ENCODE data around the gene VPS13D. TPM values are rescaled to one million over a fixed set of nuclear protein-coding genes. Genes with fewer than 3 reads are reported as not detected.

Gene VPS13D
- total and polyA plus RNA-seq, 2 donors from 2014 or later = 19.4 to 75.8 TPM

GRCh38 chr1:12416101-12416500, 186.3 kb downstream of the VPS13D start:
- intact Hi-C loops (cut with DNase I) = no loop called here
- peaks cover 2 to 9% (median 8%) of the 10 kb centered on the region in 3 donors for H3K36me3 ChIP-seq (ENCODE audit: control insufficient read depth in 2 of 3, insufficient read depth in 3 of 3, low read length in 3 of 3)
- no peak overlapping the region for H3K9ac ChIP-seq (ENCODE audit: low read length in 3 of 3)
- H3K4me3 ChIP-seq (ENCODE audit: low read length in 3 of 3) = no peak overlapping the region
- H3K9me3 ChIP-seq (ENCODE audit: control insufficient read depth in 2 of 3, insufficient read depth in 1 of 3, low read length in 3 of 3) = no peaks in the 10 kb centered on the region
- DNase-seq = no peak
- H3K4me1 ChIP-seq (ENCODE audit: control insufficient read depth in 2 of 3, insufficient read depth in 2 of 3, low read depth in 1 of 3, low read length in 3 of 3) = peaks cover 3 to 7% (median 6%) of the 10 kb centered on the region in 3 donors
- no peak overlapping the region for H3K27ac ChIP-seq (ENCODE audit: low read depth in 2 of 2, low read length in 2 of 2)
- TF ChIP-seq CTCF (IDR thresholded peaks at IDR 0.05; ENCODE audit: borderline replicate concordance, extremely low read depth, insufficient read depth) = no peak
- H3K27me3 ChIP-seq (ENCODE audit: control insufficient read depth, insufficient read depth, low read length) = no peaks in the 10 kb centered on the region
- FAIRE-seq = no peak

- Histone ChIP-seq H3K4me1 (ENCODE audit: control insufficient read depth in 2 of 3, insufficient read depth in 2 of 3, low read depth in 1 of 3, low read length in 3 of 3) (peaks cover 3 to 7% (median 6%) of the 10 kb centered on the region in 3 donors), H3K36me3 (ENCODE audit: control insufficient read depth in 2 of 3, insufficient read depth in 3 of 3, low read length in 3 of 3) (peaks cover under 1 to 9% (median 8%) of the 10 kb centered on the region in 3 donors), H3K4me3 (ENCODE audit: low read length in 3 of 3) (no peak overlapping the region), H3K9me3 (ENCODE audit: control insufficient read depth in 2 of 3, insufficient read depth in 1 of 3, low read length in 3 of 3) (no peaks in the 10 kb centered on the region), H3K27me3 (ENCODE audit: control insufficient read depth, insufficient read depth, low read length) (no peaks in the 10 kb centered on the region), H3K27ac (ENCODE audit: low read depth in 2 of 2, low read length in 2 of 2) (peak overlapping the region; percentile 39 to 63), H3K9ac (ENCODE audit: low read length in 3 of 3) (no peak overlapping the region)
- intact Hi-C loops (cut with DNase I) = no loop called here
- no peak for TF ChIP-seq CTCF (IDR thresholded peaks at IDR 0.05; ENCODE audit: borderline replicate concordance, extremely low read depth, insufficient read depth)
- FAIRE-seq (no peak), DNase-seq (peak in 3 of 5 donors; percentile 35 to 65 (median 59))
Measured at GRCh38 chr1:12416744-12417143, 186.9 kb downstream of the VPS13D start.

GRCh38 chr1:12417389-12417788, 187.6 kb downstream of the VPS13D start:
- H3K27ac ChIP-seq (ENCODE audit: low read depth in 2 of 2, low read length in 2 of 2) = peak overlapping the region in 1 of 2 donors; percentile 63
- H3K9me3 ChIP-seq (ENCODE audit: control insufficient read depth in 2 of 3, insufficient read depth in 1 of 3, low read length in 3 of 3) = no peaks in the 10 kb centered on the region
- no peak for DNase-seq
- peaks cover 3 to 7% (median 6%) of the 10 kb centered on the region in 3 donors for H3K4me1 ChIP-seq (ENCODE audit: control insufficient read depth in 2 of 3, insufficient read depth in 2 of 3, low read depth in 1 of 3, low read length in 3 of 3)
- H3K4me3 ChIP-seq (ENCODE audit: low read length in 3 of 3) = no peak overlapping the region
- FAIRE-seq = no peak
- H3K9ac ChIP-seq (ENCODE audit: low read length in 3 of 3) = no peak overlapping the region
- intact Hi-C loops (cut with DNase I) = no loop called here
- H3K36me3 ChIP-seq (ENCODE audit: control insufficient read depth in 2 of 3, insufficient read depth in 3 of 3, low read length in 3 of 3) = peaks cover 0 to 9% (median 8%) of the 10 kb centered on the region in 3 donors
- H3K27me3 ChIP-seq (ENCODE audit: control insufficient read depth, insufficient read depth, low read length) = no peaks in the 10 kb centered on the region
- no peak for TF ChIP-seq CTCF (IDR thresholded peaks at IDR 0.05; ENCODE audit: borderline replicate concordance, extremely low read depth, insufficient read depth)

DNA sequence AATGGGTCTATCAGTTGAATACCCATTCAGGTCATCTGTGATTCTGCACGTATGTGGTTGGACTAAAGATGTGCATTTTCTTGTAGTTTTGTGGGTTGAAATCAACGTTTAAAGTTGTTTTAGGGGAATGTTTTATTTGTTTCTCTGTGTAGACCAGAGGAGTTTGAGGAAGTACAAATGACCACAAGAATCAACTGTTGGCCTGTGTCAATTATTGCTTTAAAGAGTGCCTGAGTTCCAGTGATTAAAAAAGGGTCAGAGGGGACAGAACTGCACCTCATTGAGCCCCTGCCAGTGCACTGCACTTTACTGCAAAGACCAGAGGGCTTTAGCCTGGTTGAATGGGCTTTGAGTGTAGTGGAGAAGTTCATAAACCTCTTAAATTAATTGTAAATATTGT, 190.3 kb downstream of the VPS13D start:
- H3K9ac ChIP-seq (ENCODE audit: low read length in 3 of 3) = no peak overlapping the region
- H3K27ac ChIP-seq (ENCODE audit: low read depth in 2 of 2, low read length in 2 of 2) = no peak overlapping the region
- intact Hi-C loops (cut with DNase I) = no loop called here
- H3K36me3 ChIP-seq (ENCODE audit: control insufficient read depth in 2 of 3, insufficient read depth in 3 of 3, low read length in 3 of 3) = peaks cover 0 to 9% (median 8%) of the 10 kb centered on the region in 3 donors
- H3K4me1 ChIP-seq (ENCODE audit: control insufficient read depth in 2 of 3, insufficient read depth in 2 of 3, low read depth in 1 of 3, low read length in 3 of 3) = peaks cover under 1 to 14% (median 10%) of the 10 kb centered on the region in 3 donors
- no peaks in the 10 kb centered on the region for H3K27me3 ChIP-seq (ENCODE audit: control insufficient read depth, insufficient read depth, low read length)
- H3K4me3 ChIP-seq (ENCODE audit: low read length in 3 of 3) = no peak overlapping the region
- FAIRE-seq (no peak), DNase-seq (no peak)
- H3K9me3 ChIP-seq (ENCODE audit: control insufficient read depth in 2 of 3, insufficient read depth in 1 of 3, low read length in 3 of 3) = no peaks in the 10 kb centered on the region
- TF ChIP-seq CTCF (IDR thresholded peaks at IDR 0.05; ENCODE audit: borderline replicate concordance, extremely low read depth, insufficient read depth) = no peak

All from kidney (tissue), 14 donors.